CD1c-positive myeloid dendritic cell (primary cell): ENCODE data around the gene CPHXL2.

Experiments
- DNase-seq: peaks from one replicate; pipeline ENCODE4 v3.0.0-alpha.2; 2016; ENCODE audit errors: extremely low spot score

The CPHXL2 gene

DNA sequence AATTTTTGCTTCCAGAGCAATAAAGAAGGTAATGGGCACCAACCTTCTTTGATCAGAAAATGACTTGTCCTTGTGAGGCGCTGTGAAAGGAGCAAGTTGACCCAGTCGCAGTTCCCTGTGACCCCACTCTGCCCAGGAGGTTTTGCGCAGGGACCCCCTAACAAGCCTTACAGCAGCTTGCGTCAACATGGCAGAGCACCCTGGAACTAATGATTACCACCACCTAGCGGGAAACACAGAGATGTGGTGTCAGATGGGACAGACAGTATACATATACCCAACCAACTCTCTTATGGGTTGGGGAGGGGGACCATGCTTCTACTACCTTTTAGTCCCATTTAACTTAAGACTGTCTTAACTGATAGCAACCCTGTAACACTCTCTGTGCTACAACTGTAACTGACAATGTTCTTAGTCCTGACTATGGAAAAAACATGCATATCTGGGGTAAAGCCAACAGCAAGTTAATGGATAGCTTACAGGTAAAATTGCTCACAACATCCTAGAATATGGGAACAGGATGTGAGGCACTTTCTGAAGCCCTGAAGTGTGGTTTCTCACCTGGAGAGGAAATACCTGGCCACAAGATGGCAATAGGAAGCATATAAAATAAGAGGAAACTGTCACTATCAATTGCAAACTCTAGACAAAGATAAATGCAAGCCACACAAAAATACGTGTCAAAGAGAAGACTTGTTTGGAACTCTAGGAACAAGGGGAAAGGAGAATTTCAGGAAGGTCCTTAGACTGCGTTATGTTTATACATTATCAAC is 32.4 kb downstream of the CPHXL2 start:
- DNase-seq, result no peak

- no peak for DNase-seq
These were observed 36.2 kb downstream of the CPHXL2 start for GRCh38 chr16:75640598-75640997.

- DNase-seq, result no peak
These were observed 41.8 kb downstream of the CPHXL2 start for GRCh38 chr16:75635036-75635435.

GRCh38 chr16:75632857-75633256 is 44.0 kb downstream of the CPHXL2 start:
- DNase-seq, result no peak

GRCh38 chr16:75630052-75630451 is 46.8 kb downstream of the CPHXL2 start:
- no peak for DNase-seq

DNA sequence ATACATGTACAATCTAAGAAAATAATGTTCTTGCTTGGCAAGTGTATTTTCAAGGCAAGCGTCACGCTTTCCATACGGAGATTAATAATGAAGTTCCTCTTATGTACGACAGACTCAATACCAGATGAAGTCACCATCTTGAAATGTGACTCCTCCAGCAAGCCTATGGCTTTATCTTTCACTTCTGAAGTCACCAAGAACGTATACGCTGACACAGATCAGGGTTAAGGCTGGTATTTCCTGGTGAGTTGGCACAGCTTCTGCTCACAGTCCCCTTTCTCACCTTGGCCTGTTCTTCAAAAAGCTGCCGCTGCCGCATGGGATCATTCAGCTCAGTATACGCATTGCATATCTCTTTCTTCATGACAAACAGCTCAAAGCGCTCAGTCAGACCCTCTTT is 47.7 kb downstream of the CPHXL2 start:
- no peak for DNase-seq

GRCh38 chr16:75628351-75628750 is 48.5 kb downstream of the CPHXL2 start:
- no peak for DNase-seq

DNA sequence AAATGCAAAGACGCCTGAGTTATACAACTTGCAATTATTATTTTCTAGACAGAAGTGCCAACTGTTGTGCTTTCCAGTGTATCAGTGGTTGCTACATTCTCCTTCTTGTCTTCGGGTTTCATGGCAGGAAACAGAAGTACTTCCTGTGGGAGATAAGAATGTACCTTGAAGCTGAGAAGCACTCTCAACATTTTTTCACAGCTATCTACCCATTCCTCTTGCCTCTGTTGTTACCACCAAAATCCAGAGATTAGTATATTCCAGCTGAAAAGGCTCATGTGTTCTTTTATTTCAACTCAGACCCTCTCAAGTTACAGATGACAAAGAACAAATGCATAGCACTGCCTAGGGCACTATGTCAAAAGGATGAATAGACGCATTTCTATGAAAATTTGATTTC is 49.0 kb downstream of the CPHXL2 start:
- no peak for DNase-seq

- DNase-seq, result no peak
These were observed 50.0 kb downstream of the CPHXL2 start for GRCh38 chr16:75626806-75627205.

- no peak for DNase-seq
These were observed 51.9 kb downstream of the CPHXL2 start for GRCh38 chr16:75624921-75625334.

- DNase-seq, result peak; percentile 99
These were observed 53.8 kb downstream of the CPHXL2 start, which contains the start of gene ADAT1 for GRCh38 chr16:75622761-75623605. TSS of gene ADAT1 (minus strand) at chr16:75623281. CDS start at chr16:75620799, 2,482 bp downstream.

DNA sequence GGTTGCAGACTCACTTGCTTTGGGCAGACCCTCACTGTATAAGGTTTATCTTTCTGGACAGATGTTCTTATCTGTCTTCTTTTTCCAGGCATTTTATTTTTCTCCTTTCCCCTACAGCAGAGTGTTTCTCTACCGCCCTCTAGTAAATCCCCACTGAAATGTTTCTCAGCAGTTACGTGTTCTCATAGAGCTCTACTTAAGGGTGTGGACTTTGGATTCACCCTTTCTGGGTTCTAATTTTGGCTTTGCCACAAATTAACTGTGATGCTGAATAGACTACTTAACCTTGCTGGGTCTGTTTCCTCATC is 55.7 kb downstream of the CPHXL2 start:
- DNase-seq, result no peak

DNA sequence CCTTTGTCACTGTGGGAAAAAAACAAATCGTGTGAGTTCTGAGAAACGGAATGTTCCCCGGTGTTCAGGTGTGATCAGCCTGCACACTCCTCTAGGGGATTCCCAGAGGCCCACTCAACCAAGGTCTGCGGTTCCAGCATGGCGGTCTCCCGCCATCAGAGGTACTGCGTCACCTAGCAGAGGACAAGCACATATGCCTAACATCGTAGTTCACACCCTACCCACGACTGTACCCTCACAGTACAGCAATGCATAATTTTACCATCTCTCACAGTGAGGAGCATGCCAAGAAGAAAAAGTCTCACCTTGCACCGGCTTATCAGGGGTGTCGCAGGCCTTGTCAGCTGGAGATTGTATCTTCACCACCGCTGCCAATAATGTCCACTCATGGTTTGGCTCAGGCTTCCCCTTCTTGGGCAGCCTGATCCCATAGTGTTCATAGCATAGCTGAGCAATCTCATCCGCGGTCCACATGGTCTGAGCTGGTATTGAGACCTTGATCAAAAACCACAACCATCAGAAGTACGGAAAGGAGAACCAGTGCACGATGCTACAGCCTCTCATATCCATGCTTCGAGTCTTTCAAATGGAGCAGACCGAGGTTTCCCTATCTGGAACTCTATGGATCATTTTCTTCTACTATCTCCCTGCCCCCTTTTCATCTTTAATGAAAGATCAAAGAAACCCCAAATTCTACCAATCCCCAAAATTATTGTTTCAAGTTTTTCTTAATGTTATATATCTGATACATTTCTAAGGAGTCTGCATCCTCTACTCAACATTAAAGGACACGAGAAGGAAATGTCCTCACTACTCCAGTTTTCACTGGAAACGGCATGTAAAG is 56.3 kb downstream of the CPHXL2 start:
- peak; percentile 8 for DNase-seq

GRCh38 chr16:75618780-75619179 is 58.0 kb downstream of the CPHXL2 start:
- DNase-seq, result no peak

DNA sequence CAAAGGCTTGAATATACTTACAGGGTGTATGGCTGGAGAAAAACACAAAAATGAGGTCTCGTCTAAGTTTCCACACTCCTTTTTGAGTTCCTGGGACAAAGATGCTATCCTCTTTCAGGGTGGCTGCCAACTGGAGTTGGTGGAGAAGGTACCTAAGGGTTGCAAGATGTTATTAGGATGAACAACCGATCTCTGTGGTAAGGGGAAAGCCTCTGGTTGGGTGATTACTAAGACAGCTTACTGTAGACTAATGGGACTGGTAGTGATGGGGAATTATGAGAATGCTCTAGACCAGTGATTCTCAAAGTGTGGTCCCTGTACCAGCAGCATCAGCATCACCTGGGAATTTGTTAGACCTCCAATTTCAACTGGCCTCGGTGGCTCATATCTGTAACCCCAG is 59.7 kb downstream of the CPHXL2 start:
- no peak for DNase-seq

DNA sequence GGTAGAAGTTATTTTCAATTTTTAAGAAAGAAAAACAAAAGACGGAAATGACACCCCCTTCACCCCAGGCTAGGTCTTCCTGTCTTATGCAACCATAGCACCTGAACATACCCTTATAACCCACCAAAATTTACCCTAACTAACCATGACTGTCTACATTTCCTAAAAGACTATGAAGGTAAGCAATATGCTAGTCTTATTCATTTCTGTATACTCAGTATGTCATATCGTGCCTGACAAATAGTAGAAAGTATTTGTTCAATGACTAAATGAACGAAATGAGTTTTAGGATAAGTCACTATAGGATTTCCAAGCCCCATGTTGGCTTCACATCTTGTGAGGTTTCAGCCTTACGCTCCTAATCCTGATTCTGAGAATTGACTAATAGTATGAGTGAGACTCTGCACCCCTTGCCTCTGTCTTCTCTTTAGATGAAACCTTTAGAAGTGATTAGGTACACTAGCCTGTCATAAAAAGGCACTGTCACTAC is 60.2 kb downstream of the CPHXL2 start:
- no peak for DNase-seq

GRCh38 chr16:75615619-75616018 is 61.2 kb downstream of the CPHXL2 start:
- no peak for DNase-seq

DNA sequence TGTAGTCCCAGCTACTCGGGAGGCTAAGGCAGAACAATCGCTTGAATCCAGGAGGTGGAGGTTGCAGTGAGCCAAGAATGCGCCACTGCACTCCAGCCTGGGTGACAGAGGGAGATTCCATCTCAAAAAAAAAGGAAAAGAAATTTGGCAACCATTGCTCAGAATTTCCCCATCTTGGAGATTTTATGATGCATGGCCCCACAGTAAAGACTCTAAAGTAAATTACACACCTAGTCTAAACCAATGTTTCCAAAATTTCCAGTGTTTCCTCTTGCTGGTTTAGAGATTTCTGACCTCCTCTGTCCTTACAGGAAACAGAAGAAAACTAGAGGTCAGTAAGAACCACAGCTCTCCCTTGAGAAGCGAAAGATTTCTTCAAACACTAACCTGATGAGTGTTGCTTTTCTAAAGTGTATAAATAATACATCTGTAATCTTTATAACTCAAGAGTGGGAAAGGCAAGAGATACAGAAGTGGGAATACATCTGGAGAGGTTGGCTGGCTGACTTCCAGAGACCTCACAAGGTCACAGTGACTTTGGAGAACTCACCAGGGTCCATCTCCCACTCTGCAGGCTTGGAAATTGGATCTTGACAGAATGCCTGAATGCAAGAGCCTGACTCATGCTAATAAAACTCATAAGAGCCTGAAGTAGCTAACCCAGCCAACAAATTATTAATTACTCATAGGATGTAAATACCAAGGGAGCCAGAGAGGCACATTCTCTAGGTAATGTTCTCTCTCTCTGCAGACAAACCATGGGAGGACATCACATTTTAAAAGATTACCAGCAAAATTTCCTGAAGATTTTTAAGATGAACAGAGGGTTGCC is 62.5 kb downstream of the CPHXL2 start:
- DNase-seq, result no peak
